HepG2 (cell line): Measurements from ENCODE around the gene TPRN. TPM values are rescaled to one million over a fixed set of nuclear protein-coding genes. Genes with fewer than 3 reads are reported as not detected.

Source experiments
- GPN1 ChIP-seq: sonication (generic); formaldehyde crosslinking; IDR thresholded peaks from 2 replicates; pipeline ENCODE4 v1.5.1; 2020; ENCODE audit warnings: missing genetic modification reagents, borderline replicate concordance
- KDM5B ChIP-seq: sonication (generic); formaldehyde crosslinking; IDR thresholded peaks from 2 replicates; pipeline ENCODE4 v1.4.0; 2020; ENCODE audit warnings: missing genetic modification reagents, mild to moderate bottlenecking, borderline replicate concordance
- MAZ ChIP-seq, 2 experiments: sonication (generic) in 1 of 2; formaldehyde crosslinking in 1 of 2; IDR thresholded peaks; 2 replicates each; pipeline versions ENCODE4 v1.5.0 to v1.6.1; 2012 to 2020; ENCODE audit warnings: low read depth in 2 of 2, mild to moderate bottlenecking in 2 of 2, borderline replicate concordance in 1 of 2, improper control_type of control experiment in 1 of 2, low read length in 1 of 2, missing genetic modification reagents in 1 of 2, moderate library complexity in 1 of 2
- MTA3 ChIP-seq: sonication (generic); formaldehyde crosslinking; IDR thresholded peaks from 2 replicates; pipeline ENCODE4 v1.4.0; 2020; ENCODE audit warnings: missing genetic modification reagents
- PCBP1 ChIP-seq: fragments of 200-400 bp; formaldehyde crosslinking; IDR thresholded peaks from 2 replicates; pipeline ENCODE4 v1.6.1; 2017; ENCODE audit warnings: mild to moderate bottlenecking, low read depth, low read length, borderline replicate concordance
- POLR2AphosphoS2 ChIP-seq: IDR thresholded peaks from 2 replicates; pipeline ENCODE4 v1.6.1; 2011; ENCODE audit warnings: low read depth, low read length, improper control_type of control experiment
- TBX2 ChIP-seq: sonication (generic); formaldehyde crosslinking; IDR thresholded peaks from 2 replicates; pipeline ENCODE4 v1.5.0; 2020; ENCODE audit warnings: missing genetic modification reagents, mild to moderate bottlenecking, borderline replicate concordance
- ZFP41 ChIP-seq: sonication (generic); formaldehyde crosslinking; IDR thresholded peaks from 2 replicates; pipeline ENCODE4 v1.4.0; 2020; ENCODE audit warnings: mild to moderate bottlenecking, missing genetic modification reagents, borderline replicate concordance
- ZNF543 ChIP-seq: sonication (generic); formaldehyde crosslinking; IDR thresholded peaks from 2 replicates; pipeline ENCODE4 v1.4.0; 2020; ENCODE audit warnings: mild to moderate bottlenecking, missing genetic modification reagents
- ZNF556 ChIP-seq: sonication (generic); formaldehyde crosslinking; IDR thresholded peaks from 2 replicates; pipeline ENCODE4 v1.4.0; 2020; ENCODE audit warnings: mild to moderate bottlenecking, missing genetic modification reagents, borderline replicate concordance
- ZNF678 ChIP-seq: sonication (generic); formaldehyde crosslinking; IDR thresholded peaks from 2 replicates; pipeline ENCODE4 v1.4.0; 2020; ENCODE audit warnings: mild to moderate bottlenecking, missing genetic modification reagents
- ZNF768 ChIP-seq: sonication (generic); formaldehyde crosslinking; IDR thresholded peaks from 2 replicates; pipeline ENCODE4 v1.4.0; 2020; ENCODE audit warnings: missing genetic modification reagents
- polyA plus RNA-seq, 8 experiments: library from polyadenylated mRNA; depleted of rRNA in 3 of 8; stranded (reverse) in 7 of 8; unstranded in 1 of 8; fragments of >200 nt; fragmentation: Illumina TruSeq in 4 of 8; extraction: Trizol in 4 of 8; gene quantifications; 2 replicates each; pipeline versions ENCODE4 v1.2.1 to v1.2.3, GENCODE V29; 2011 to 2016; ENCODE audit warnings: low read depth in 4 of 8, missing spikeins in 1 of 8, mixed read lengths in 1 of 8; ENCODE audit not compliant: insufficient read depth in 1 of 8
- total RNA-seq, 5 experiments: library from RNA; depleted of rRNA; stranded (reverse); fragments of >200 nt; fragmentation: Illumina TruSeq; extraction: Trizol; gene quantifications; 2 replicates each; pipeline ENCODE4 v1.2.3, GENCODE V29; 2016; ENCODE audit warnings: low read depth in 1 of 5
- TF ChIP-seq, protein P1 (sequence below): sonication (generic); formaldehyde crosslinking; conservative IDR thresholded peaks from 2 replicates; pipeline ENCODE4 v1.5.0; 2020; ENCODE audit warnings: missing genetic modification reagents
- TF ChIP-seq, protein P2 (sequence below): sonication (generic); formaldehyde crosslinking; IDR thresholded peaks from 2 replicates; pipeline ENCODE4 v1.5.0; 2020; ENCODE audit warnings: missing genetic modification reagents
- TF ChIP-seq, protein P3 (sequence below): sonication (generic); formaldehyde crosslinking; IDR thresholded peaks from 2 replicates; pipeline ENCODE4 v1.4.0; 2020; ENCODE audit warnings: missing genetic modification reagents
- TF ChIP-seq, protein P4 (sequence below): sonication (generic); formaldehyde crosslinking; IDR thresholded peaks from 2 replicates; pipeline ENCODE4 v1.8.0; 2022; ENCODE audit warnings: missing genetic modification reagents, mild to moderate bottlenecking, moderate library complexity, borderline replicate concordance
- TF ChIP-seq, protein P5 (sequence below): sonication (generic); formaldehyde crosslinking; IDR thresholded peaks from 2 replicates; pipeline ENCODE4 v1.9.0; 2021; ENCODE audit warnings: missing genetic modification reagents, borderline replicate concordance
- TF ChIP-seq, protein P6 (sequence below): sonication (generic); formaldehyde crosslinking; IDR thresholded peaks from 2 replicates; pipeline ENCODE4 v1.8.1; 2023; ENCODE audit warnings: mild to moderate bottlenecking, missing genetic modification reagents, borderline replicate concordance

TPRN gene
- total and polyA plus RNA-seq, 2 of the 13 experiments (the other 11 are each of a cell fraction or from before 2014, with no cell fraction given) = 10.1 to 19.2 TPM

DNA sequence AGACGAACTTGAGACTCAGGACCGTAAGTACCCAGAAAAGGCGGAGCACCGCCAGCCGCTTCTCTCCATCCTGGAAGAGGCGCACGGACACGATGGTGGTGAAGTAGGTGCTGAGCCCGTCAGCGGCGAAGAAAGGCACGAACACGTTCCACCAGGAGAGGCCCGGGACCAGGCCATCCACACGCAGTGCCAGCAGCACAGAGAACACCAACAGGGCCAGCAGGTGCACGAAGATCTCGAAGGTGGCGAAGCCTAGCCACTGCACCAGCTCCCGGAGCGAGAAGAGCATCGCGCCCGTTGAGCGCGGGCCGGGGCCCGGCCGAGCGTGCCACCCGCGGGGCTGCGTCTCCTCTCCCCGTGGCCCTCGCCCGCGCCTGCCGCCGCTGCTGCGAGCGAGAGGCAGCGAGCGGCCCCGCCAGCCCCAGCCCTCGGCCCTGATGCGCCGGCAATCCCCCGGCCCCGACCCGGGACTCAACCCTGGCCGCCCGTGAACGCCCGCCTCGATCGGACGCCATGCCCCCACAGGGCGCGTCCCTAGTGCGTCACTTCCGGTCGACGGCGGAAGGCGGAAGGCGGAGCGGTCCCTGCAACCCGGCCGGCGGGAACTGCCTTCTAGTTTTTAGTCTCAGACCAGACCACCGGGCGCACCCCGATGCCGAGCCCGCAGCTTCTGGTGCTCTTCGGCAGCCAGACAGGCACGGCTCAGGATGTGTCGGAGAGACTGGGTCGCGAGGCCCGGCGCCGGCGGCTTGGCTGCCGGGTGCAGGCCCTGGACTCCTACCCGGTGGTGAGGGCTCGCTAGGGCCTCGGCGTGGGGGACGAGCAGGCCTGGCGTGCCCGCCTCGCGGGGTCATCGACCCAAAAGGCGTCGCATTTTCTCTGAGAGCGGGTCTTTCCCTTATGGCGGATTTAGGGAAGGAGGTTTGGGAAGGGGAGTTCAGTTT lies 4.9 kb upstream of the TPRN start, which contains the start of the genes NDOR1 and TMEM203 (continued):
- TF ChIP-seq, protein P1, sequence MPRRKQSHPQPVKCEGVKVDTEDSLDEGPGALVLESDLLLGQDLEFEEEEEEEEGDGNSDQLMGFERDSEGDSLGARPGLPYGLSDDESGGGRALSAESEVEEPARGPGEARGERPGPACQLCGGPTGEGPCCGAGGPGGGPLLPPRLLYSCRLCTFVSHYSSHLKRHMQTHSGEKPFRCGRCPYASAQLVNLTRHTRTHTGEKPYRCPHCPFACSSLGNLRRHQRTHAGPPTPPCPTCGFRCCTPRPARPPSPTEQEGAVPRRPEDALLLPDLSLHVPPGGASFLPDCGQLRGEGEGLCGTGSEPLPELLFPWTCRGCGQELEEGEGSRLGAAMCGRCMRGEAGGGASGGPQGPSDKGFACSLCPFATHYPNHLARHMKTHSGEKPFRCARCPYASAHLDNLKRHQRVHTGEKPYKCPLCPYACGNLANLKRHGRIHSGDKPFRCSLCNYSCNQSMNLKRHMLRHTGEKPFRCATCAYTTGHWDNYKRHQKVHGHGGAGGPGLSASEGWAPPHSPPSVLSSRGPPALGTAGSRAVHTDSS (CRISPR knock-in tag) = no peak; the same call in 1 of the 2 replicates
- TF ChIP-seq ZNF543 (0 out of 2 replicates have a peak, but pooled peaks have one; percentile 34), KDM5B (CRISPR knock-in tag) (peak; percentile 66), ZNF556 (CRISPR knock-in tag) (peak; percentile 33; the same call in 1 of the 2 replicates), MAZ (IDR thresholded peaks at IDR 0.05; ENCODE audit: borderline replicate concordance, low read depth, low read length) (peak; percentile 79; the same call in 1 of the 2 replicates), MAZ (CRISPR knock-in tag; IDR thresholded peaks at IDR 0.05; ENCODE audit: low read depth) (no peak), ZNF768 (CRISPR knock-in tag) (peak; percentile 26; the same call in 1 of the 2 replicates), ZFP41 (no peak), TBX2 (peak; percentile 12; the same call in 1 of the 2 replicates), MTA3 (CRISPR knock-in tag) (no peak), ZNF678 (CRISPR knock-in tag) (no peak), GPN1 (no peak), PCBP1 (no peak), POLR2AphosphoS2 (no peak)
- TF ChIP-seq, protein P2, sequence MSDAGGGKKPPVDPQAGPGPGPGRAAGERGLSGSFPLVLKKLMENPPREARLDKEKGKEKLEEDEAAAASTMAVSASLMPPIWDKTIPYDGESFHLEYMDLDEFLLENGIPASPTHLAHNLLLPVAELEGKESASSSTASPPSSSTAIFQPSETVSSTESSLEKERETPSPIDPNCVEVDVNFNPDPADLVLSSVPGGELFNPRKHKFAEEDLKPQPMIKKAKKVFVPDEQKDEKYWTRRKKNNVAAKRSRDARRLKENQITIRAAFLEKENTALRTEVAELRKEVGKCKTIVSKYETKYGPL (CRISPR knock-in tag) = no peak; the same call in 1 of the 2 replicates
- TF ChIP-seq, protein P3, sequence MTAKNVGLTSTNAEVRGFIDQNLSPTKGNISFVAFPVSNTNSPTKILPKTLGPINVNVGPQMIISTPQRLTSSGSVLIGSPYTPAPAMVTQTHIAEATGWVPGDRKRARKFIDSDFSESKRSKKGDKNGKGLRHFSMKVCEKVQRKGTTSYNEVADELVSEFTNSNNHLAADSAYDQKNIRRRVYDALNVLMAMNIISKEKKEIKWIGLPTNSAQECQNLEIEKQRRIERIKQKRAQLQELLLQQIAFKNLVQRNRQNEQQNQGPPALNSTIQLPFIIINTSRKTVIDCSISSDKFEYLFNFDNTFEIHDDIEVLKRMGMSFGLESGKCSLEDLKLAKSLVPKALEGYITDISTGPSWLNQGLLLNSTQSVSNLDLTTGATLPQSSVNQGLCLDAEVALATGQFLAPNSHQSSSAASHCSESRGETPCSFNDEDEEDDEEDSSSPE (CRISPR knock-in tag) = peak; percentile 95
- TF ChIP-seq, protein P4, sequence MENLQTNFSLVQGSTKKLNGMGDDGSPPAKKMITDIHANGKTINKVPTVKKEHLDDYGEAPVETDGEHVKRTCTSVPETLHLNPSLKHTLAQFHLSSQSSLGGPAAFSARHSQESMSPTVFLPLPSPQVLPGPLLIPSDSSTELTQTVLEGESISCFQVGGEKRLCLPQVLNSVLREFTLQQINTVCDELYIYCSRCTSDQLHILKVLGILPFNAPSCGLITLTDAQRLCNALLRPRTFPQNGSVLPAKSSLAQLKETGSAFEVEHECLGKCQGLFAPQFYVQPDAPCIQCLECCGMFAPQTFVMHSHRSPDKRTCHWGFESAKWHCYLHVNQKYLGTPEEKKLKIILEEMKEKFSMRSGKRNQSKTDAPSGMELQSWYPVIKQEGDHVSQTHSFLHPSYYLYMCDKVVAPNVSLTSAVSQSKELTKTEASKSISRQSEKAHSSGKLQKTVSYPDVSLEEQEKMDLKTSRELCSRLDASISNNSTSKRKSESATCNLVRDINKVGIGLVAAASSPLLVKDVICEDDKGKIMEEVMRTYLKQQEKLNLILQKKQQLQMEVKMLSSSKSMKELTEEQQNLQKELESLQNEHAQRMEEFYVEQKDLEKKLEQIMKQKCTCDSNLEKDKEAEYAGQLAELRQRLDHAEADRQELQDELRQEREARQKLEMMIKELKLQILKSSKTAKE (CRISPR knock-in tag) = no peak
- TF ChIP-seq, protein P5, sequence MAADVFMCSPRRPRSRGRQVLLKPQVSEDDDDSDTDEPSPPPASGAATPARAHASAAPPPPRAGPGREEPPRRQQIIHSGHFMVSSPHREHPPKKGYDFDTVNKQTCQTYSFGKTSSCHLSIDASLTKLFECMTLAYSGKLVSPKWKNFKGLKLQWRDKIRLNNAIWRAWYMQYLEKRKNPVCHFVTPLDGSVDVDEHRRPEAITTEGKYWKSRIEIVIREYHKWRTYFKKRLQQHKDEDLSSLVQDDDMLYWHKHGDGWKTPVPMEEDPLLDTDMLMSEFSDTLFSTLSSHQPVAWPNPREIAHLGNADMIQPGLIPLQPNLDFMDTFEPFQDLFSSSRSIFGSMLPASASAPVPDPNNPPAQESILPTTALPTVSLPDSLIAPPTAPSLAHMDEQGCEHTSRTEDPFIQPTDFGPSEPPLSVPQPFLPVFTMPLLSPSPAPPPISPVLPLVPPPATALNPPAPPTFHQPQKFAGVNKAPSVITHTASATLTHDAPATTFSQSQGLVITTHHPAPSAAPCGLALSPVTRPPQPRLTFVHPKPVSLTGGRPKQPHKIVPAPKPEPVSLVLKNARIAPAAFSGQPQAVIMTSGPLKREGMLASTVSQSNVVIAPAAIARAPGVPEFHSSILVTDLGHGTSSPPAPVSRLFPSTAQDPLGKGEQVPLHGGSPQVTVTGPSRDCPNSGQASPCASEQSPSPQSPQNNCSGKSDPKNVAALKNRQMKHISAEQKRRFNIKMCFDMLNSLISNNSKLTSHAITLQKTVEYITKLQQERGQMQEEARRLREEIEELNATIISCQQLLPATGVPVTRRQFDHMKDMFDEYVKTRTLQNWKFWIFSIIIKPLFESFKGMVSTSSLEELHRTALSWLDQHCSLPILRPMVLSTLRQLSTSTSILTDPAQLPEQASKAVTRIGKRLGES (CRISPR knock-in tag) = no peak
- TF ChIP-seq, protein P6, sequence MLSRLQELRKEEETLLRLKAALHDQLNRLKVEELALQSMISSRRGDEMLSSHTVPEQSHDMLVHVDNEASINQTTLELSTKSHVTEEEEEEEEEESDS (CRISPR knock-in tag) = no peak
